ENCODE measurements around the gene ZNF862.
"Not testable (repeated sequence)": the region's sequence is repeated elsewhere in the genome, so short reads cannot be mapped to it uniquely, and the experiment has no call there.

The ZNF862 gene

GRCh38 chr7:149880638-149881311 is 42.6 kb downstream of the ZNF862 start:
- no peak for DNase-seq (ENCODE audit: low read depth in 2 of 2)

GRCh38 chr7:149881328-149882247 is 43.4 kb downstream of the ZNF862 start:
- no peak for DNase-seq (ENCODE audit: low read depth in 2 of 2)

GRCh38 chr7:149882248-149883047 is 44.3 kb downstream of the ZNF862 start:
- DNase-seq (ENCODE audit: low read depth in 2 of 2), result no peak

DNA sequence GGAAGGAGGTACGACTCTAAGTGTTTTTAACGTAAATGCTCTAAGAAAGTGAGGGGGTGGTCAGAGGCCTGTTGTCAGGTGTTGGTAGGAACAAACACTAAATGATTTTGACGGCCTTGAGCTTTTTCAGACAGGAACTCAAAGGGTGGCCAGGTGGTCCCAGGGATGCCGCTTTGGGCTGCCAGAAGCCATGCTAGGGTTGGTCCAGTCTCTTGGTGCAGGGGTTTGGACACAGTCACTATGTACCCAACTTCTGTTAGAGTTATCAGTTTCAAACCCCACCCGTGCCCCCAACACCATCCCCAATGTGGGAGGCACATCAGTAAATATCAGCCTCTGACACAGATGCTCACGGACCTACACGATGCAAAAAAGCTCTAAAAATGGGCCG is 44.9 kb downstream of the ZNF862 start:
- DNase-seq (ENCODE audit: low read depth in 2 of 2), result no peak

GRCh38 chr7:149883452-149883861 is 45.3 kb downstream of the ZNF862 start:
- DNase-seq (ENCODE audit: low read depth in 2 of 2), result peak in 1 of 2 donors; percentile 43

DNA sequence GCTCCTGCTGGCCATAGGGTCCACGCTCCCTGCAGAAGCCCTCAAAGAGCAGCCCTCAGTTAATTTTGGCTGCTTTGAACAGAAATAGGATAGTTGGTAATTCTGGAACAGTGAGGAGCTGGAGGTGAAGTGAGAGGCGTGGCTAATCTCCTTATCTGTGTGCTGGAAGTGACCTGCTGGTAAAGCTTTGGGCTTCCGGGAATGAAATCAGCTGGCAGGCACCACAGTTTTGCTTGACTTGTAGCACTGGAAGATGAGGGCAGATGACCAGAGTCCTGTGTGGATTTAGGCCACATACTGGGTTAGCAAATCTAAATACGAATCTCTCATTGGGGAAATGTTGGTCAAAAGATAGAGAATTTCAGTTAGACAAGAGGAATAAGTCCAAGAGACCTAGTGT is 45.8 kb downstream of the ZNF862 start:
- DNase-seq (ENCODE audit: low read depth in 2 of 2), result no peak

DNA sequence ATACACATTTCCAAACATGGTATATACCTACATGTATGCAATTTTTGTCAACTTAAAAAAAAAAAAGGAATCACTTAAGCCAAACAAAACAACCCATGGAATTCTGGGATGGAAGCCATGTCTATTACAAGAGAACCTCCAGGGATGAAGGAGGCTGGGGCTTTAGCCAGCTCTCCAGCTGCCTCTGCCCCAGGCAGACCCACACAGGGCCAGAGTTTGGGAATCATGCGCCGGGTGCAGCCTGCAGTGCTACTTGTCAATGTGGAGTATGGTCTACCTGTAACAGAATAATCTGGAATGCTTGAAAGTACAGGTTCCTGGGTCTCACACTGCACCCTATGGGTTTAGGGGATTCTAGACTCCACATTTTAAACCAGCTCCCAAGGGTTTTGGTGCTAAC is 46.4 kb downstream of the ZNF862 start:
- no peak for DNase-seq (ENCODE audit: low read depth in 2 of 2)

DNA sequence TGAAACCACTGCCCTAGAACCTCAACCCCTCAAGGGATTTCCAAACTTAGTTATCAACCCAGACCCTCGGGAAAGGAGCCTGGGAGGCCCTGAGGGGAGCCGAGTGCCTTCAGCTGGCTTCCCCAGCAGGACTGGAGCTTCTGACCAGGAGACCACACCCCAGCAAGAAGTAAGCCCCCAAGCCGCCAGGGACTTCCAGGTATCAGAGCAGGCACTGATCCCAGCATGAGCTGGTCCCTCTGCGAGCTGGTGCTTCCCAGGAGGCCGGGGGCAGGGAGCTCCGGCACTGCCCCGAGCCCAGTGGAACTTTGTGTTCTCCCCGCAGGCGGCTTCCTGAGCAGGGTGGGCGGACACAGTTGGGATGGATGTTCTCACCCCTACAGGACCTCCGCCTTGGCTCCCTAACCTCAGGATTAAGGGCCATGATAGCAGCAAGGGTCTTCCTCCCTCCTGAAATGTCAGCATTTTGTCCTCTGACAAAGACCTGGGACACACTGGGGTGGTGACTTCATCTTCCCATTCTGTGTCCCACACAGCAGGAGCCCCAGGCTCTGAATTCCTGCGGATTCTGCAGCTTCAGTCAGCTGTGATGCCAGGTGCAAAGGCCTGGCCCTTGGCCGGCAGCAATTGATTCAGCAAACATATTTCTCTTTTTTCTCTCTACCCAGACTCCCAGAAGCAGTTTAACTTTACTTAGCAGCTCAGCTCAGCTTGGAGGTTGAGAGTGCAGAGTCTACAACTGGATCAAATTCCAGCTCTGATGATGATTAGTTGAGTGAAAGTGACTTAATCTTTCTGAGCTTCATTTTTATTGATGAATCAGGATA is 47.2 kb downstream of the ZNF862 start:
- no peak for DNase-seq (ENCODE audit: low read depth in 2 of 2)

DNA sequence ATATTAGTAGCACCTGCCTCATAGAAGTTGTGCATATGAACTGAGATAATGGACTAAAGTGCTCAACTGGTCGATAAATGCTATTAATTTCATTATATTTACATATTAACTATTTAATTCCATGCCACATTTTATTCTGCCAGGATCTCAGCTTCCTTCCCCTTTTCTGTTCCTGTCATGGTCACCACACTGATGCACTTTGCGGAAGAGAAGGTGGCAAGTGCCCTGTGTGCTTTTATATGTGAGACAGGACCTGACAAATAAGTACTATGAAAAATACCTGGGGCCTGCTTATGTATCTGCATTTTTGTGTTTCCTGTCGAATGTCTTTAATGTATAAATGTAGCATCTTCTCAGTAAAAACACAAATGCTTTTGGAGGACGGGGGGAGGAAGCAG is 47.8 kb downstream of the ZNF862 start:
- DNase-seq (ENCODE audit: low read depth in 2 of 2), result no peak

DNA sequence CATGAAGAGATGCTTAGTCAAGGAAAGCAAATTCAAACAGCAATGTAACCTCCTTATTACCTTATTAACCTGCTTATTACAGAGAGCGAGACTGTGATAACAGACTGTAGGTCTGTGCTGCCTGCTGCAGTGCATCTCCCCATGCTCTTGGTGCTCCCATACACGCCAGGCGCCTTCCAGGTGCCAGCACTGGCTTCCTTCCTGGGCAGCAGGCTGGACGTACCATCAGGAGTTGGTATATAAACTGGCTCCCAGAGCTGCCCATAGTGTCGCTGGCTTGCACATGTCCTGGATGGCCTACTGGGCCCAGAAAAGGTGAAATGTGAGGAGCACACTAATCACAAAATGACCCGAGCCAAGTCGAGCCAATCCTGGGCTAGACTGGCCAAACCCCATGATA is 49.1 kb downstream of the ZNF862 start:
- DNase-seq (ENCODE audit: low read depth in 2 of 2), result no peak

GRCh38 chr7:149890715-149891114 is 52.5 kb downstream of the ZNF862 start:
- not testable (repeated sequence) for DNase-seq (ENCODE audit: low read depth in 2 of 2)

DNA sequence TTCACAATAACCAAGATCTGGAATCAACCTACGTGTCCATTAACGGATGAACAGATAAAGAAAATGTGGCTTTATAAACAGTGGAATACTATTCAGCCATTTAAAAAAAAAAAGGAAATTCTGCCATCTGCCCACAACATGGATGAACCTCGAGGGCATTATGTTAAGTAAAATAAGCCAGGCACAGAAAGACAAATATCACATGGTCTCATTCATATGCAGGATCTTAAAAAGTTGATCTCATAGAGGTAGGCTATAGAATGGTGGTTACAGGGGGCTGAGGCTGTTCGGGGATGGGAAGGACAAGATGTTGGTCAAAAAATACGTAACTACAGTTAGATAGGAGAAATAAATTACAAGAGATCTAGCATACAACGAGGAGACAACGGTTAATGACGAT is 56.8 kb downstream of the ZNF862 start:
- DNase-seq (ENCODE audit: low read depth in 2 of 2), result not testable (repeated sequence)

GRCh38 chr7:149907776-149908376 is 69.7 kb downstream of the ZNF862 start:
- not testable (repeated sequence) for DNase-seq (ENCODE audit: low read depth in 2 of 2)

- DNase-seq (ENCODE audit: low read depth in 2 of 2), result not testable (repeated sequence)
Observed at GRCh38 chr7:149910219-149910618, 72.0 kb downstream of the ZNF862 start.

- not testable (repeated sequence) for DNase-seq (ENCODE audit: low read depth in 2 of 2)
Observed at GRCh38 chr7:149912126-149912525, 74.0 kb downstream of the ZNF862 start.
